Fibroblast of the aortic adventitia (primary cell): Measurements from ENCODE around the gene HNRNPF. TPM values are rescaled to one million over a fixed set of nuclear protein-coding genes. Genes with fewer than 3 reads are reported as not detected.
A peak's percentile ranks its signal among the peaks of the same experiment; 100 is the strongest.
"Not testable (repeated sequence)": the region's sequence is repeated elsewhere in the genome, so short reads cannot be mapped to it uniquely, and the experiment has no call there.

ENCODE experiments used
- DNase-seq: peaks from one replicate; pipeline ENCODE4 v3.0.0-alpha.2; 2010; ENCODE audit warnings: low read depth
- H3K4me3 ChIP-seq: 2 replicates; pipeline ENCODE4 v1.5.1; 2011; ENCODE audit warnings: low read depth, mild to moderate bottlenecking, control low read depth, low read length, moderate library complexity
- CTCF ChIP-seq: IDR thresholded peaks from 2 replicates; pipeline ENCODE4 v1.5.1; 2011; ENCODE audit warnings: mild to moderate bottlenecking, low read length, control low read depth, inconsistent platforms; ENCODE audit not compliant: insufficient read depth
- total RNA-seq: library from RNA; depleted of rRNA; stranded (reverse); fragments of >200 nt; gene quantifications from 2 replicates; pipeline ENCODE4 v1.2.3, GENCODE V29; 2012; ENCODE audit warnings: low replicate concordance

HNRNPF gene
- total RNA-seq, result 66.2 and 196 TPM in 2 replicates

- peak; percentile 93 for DNase-seq
- TF ChIP-seq CTCF, result no peak
- H3K4me3 ChIP-seq, result peak within 1 kb of the TSS; percentile 86
Measured at GRCh38 chr10:43408710-43409384, at the start of gene HNRNPF. Gene HNRNPF (minus strand): TSS chr10:43409186. CDS start chr10:43387884, 21,302 bp downstream.

GRCh38 chr10:43458227-43458626, 49.2 kb upstream of the HNRNPF start:
- no peak overlapping the region for H3K4me3 ChIP-seq
- no peak for TF ChIP-seq CTCF
- no peak for DNase-seq

GRCh38 chr10:43456561-43456960, 47.6 kb upstream of the HNRNPF start:
- not testable (repeated sequence) for H3K4me3 ChIP-seq, DNase-seq

GRCh38 chr10:43454025-43454424, 45.0 kb upstream of the HNRNPF start:
- DNase-seq, H3K4me3 ChIP-seq: not testable (repeated sequence)

- DNase-seq, result no peak
- no peak overlapping the region for H3K4me3 ChIP-seq
- TF ChIP-seq CTCF, result no peak
Measured at GRCh38 chr10:43453266-43453831, 44.4 kb upstream of the HNRNPF start.

- no peak for TF ChIP-seq CTCF
- no peak for DNase-seq
- H3K4me3 ChIP-seq, result no peak overlapping the region
Measured at GRCh38 chr10:43452356-43452914, 43.4 kb upstream of the HNRNPF start.

GRCh38 chr10:43448742-43449141, 39.8 kb upstream of the HNRNPF start:
- TF ChIP-seq CTCF, result no peak

GRCh38 chr10:43446219-43447017, 37.4 kb upstream of the HNRNPF start:
- not testable (repeated sequence) for H3K4me3 ChIP-seq, DNase-seq

More at GRCh38 chr10:43448742-43449141, 39.8 kb upstream of the HNRNPF start:
- H3K4me3 ChIP-seq, result no peak overlapping the region
- DNase-seq, result no peak
